RWPE2 (cell line): Measurements from ENCODE around the gene ZNF433.

Experiments used
- ATAC-seq: fragments of 200-7000 bp; cut with Tn5 transposase; 3 replicates; pipeline ENCODE4 v1.9.1; 2021; ENCODE audit warnings: low read depth
- DNase-seq: peaks from one replicate; pipeline ENCODE4 v3.0.0-alpha.2; 2020; ENCODE audit warnings: low spot score
- H3K27ac ChIP-seq: fragments of 450-650 bp; 2 replicates; pipeline ENCODE4 v1.5.1; 2017; ENCODE audit warnings: mild to moderate bottlenecking; ENCODE audit not compliant: poor library complexity, severe bottlenecking
- H3K27me3 ChIP-seq: fragments of 250-450 bp; sonication (Bioruptor Pico); 2 replicates; pipeline ENCODE4 v1.5.1; 2021; ENCODE audit warnings: mild to moderate bottlenecking, moderate library complexity; ENCODE audit not compliant: insufficient read depth, poor library complexity, severe bottlenecking
- H3K36me3 ChIP-seq: fragments of 250-450 bp; sonication (Bioruptor Pico); 2 replicates; pipeline ENCODE4 v1.5.1; 2020; ENCODE audit warnings: low read depth, mild to moderate bottlenecking, moderate library complexity
- H3K4me1 ChIP-seq: fragments of 250-450 bp; sonication (Bioruptor Pico); 2 replicates; pipeline ENCODE4 v1.5.1; 2021; ENCODE audit warnings: mild to moderate bottlenecking, moderate library complexity; ENCODE audit not compliant: insufficient read depth, poor library complexity, severe bottlenecking
- H3K4me3 ChIP-seq: fragments of 250-450 bp; sonication (Bioruptor Pico); 2 replicates; pipeline ENCODE4 v1.5.1; 2021; ENCODE audit warnings: mild to moderate bottlenecking, moderate library complexity; ENCODE audit not compliant: severe bottlenecking
- H3K9me3 ChIP-seq: fragments of 250-450 bp; sonication (Bioruptor Pico); 2 replicates; pipeline ENCODE4 v1.5.1; 2021; ENCODE audit warnings: mild to moderate bottlenecking, moderate library complexity; ENCODE audit not compliant: severe bottlenecking
- CTCF ChIP-seq: fragments of 450-650 bp; IDR thresholded peaks from one replicate; pipeline ENCODE4 v1.5.1; 2017; ENCODE audit warnings: mild to moderate bottlenecking, moderate library complexity; ENCODE audit not compliant: poor library complexity, severe bottlenecking

Gene ZNF433

GRCh38 chr19:12064590-12065538, 29.4 kb upstream of the ZNF433 start, which contains the start of gene ZNF844:
Gene ZNF844 (plus strand): TSS chr19:12064731. CDS start chr19:12064874, 143 bp downstream.
- peak within 1 kb of the TSS; percentile 67 for H3K4me3 ChIP-seq

GRCh38 chr19:12055784-12056183, 20.3 kb upstream of the ZNF433 start:
- Histone ChIP-seq H3K4me1 (peaks cover 8% of the 10 kb centered on the region), H3K9me3 (no peaks in the 10 kb centered on the region), H3K27ac (no peak overlapping the region), H3K27me3 (no peaks in the 10 kb centered on the region), H3K36me3 (no peaks in the 10 kb centered on the region), H3K4me3 (no peak overlapping the region)
- no peak for DNase-seq
- no peak for TF ChIP-seq CTCF
- ATAC-seq, result no peak

More at GRCh38 chr19:12064590-12065538, 29.4 kb upstream of the ZNF433 start, which contains the start of gene ZNF844:
- Histone ChIP-seq H3K27me3 (no peaks in the 10 kb centered on the region), H3K4me1 (no peaks in the 10 kb centered on the region), H3K27ac (peak within 1 kb of the TSS; percentile 46), H3K9me3 (peaks cover 2% of the 10 kb centered on the region), H3K36me3 (no peaks in the 10 kb centered on the region; the same call in 1 of the 2 replicates)
- DNase-seq (peak; percentile 88), ATAC-seq (peak; percentile 93)
- no peak for TF ChIP-seq CTCF

GRCh38 chr19:12052497-12053169, 17.2 kb upstream of the ZNF433 start, which contains the start of gene ZNF878:
Gene ZNF878 (minus strand): TSS chr19:12052961. CDS start chr19:12052801, 160 bp downstream.
- Histone ChIP-seq H3K36me3 (no peaks in the 10 kb centered on the region), H3K9me3 (no peaks in the 10 kb centered on the region), H3K27ac (peak within 1 kb of the TSS; percentile 41), H3K4me3 (peak within 1 kb of the TSS; percentile 58), H3K27me3 (no peaks in the 10 kb centered on the region), H3K4me1 (peaks cover 8% of the 10 kb centered on the region)
- DNase-seq (peak; percentile 91), ATAC-seq (peak; percentile 98)
- TF ChIP-seq CTCF, result no peak

GRCh38 chr19:12052091-12052496, 16.6 kb upstream of the ZNF433 start:
- Histone ChIP-seq H3K27ac (peak overlapping the region; percentile 41), H3K27me3 (no peaks in the 10 kb centered on the region), H3K9me3 (no peaks in the 10 kb centered on the region), H3K4me3 (peak overlapping the region; percentile 58), H3K4me1 (peaks cover 8% of the 10 kb centered on the region), H3K36me3 (no peaks in the 10 kb centered on the region)
- TF ChIP-seq CTCF, result no peak
- DNase-seq (no peak), ATAC-seq (peak; percentile 34)
